Measurements from ENCODE around the gene CXorf38. TPM values are rescaled to one million over a fixed set of nuclear protein-coding genes. Genes with fewer than 3 reads are reported as not detected.
"Not testable (repeated sequence)": the region's sequence is repeated elsewhere in the genome, so short reads cannot be mapped to it uniquely, and the experiment has no call there.

The CXorf38 gene
- total RNA-seq, 3 donors from 2014 or later: 11.2 to 18.9 (median 18.2) TPM

DNA sequence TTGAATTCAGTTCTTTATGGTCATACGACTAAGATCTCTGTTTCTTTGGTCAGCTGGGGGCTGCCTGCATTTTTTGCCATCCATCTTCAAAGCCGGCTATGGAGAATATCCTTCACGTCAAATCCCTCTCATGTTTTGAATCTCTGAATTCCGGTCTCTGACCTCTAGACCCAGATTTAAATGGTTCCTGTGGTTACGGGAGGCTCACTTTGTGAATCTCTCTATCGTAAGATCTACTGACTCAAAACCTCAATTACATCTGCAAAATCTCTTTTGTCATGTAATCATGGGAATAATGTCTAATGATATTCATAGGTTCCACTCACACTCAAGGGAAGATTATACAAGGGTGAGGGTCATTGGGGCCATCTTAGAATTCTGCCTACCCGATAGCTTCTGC lies 29.8 kb downstream of the CXorf38 start:
- intact Hi-C loops (cut with DNase I, micrococcal nuclease): no loop called here
- Histone ChIP-seq H3K4me3 (no peak overlapping the region), H3K9me3 (no peaks in the 10 kb centered on the region), H3K4me1 (ENCODE audit: low read depth) (peaks cover 5% of the 10 kb centered on the region), H3K36me3 (ENCODE audit: low read depth) (no peaks in the 10 kb centered on the region)
- TF ChIP-seq, protein P1, sequence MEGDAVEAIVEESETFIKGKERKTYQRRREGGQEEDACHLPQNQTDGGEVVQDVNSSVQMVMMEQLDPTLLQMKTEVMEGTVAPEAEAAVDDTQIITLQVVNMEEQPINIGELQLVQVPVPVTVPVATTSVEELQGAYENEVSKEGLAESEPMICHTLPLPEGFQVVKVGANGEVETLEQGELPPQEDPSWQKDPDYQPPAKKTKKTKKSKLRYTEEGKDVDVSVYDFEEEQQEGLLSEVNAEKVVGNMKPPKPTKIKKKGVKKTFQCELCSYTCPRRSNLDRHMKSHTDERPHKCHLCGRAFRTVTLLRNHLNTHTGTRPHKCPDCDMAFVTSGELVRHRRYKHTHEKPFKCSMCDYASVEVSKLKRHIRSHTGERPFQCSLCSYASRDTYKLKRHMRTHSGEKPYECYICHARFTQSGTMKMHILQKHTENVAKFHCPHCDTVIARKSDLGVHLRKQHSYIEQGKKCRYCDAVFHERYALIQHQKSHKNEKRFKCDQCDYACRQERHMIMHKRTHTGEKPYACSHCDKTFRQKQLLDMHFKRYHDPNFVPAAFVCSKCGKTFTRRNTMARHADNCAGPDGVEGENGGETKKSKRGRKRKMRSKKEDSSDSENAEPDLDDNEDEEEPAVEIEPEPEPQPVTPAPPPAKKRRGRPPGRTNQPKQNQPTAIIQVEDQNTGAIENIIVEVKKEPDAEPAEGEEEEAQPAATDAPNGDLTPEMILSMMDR (IDR thresholded peaks at IDR 0.05): no peak
- ATAC-seq (no peak), DNase-seq (no peak)

DNA sequence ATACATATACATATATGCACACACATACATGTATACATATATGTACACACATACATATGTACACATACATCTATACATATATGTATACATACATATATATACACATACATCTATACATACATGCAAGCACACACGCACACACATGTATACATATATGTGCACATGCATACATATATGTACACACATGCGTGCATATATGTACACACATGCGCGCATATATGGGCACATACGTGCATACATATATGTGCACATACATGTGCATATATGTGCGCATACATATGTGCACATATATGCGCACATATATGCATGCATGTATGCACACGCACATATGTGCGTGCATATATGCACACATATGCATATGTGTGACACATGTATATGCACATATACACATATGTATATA lies 31.4 kb downstream of the CXorf38 start:
- ATAC-seq (no peak), DNase-seq (no peak)
- Histone ChIP-seq H3K36me3 (ENCODE audit: low read depth) (no peaks in the 10 kb centered on the region), H3K4me3 (no peak overlapping the region), H3K4me1 (ENCODE audit: low read depth) (no peaks in the 10 kb centered on the region), H3K9me3 (no peaks in the 10 kb centered on the region)
- TF ChIP-seq, protein P1 (IDR thresholded peaks at IDR 0.05): no peak
- intact Hi-C loops (cut with DNase I, micrococcal nuclease): no loop called here

DNA sequence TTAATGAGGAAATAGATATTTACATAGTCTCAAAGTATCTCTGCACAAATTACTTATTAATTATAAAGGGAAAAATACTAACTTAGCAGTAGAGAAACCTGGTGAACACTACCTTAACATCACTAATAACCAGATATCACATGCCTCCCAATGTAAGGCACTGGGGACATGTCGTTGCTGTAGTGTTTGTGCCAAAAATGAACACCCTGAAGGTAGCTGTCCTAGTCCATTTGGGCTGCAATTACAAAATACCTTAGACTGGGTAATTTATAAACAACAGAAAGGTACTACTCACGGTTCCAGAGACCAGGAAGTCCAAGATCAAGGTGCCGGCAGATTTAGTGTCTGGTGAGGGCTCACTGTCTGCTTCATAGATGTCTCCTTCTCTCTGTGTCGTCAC lies 34.9 kb downstream of the CXorf38 start:
- no peak for DNase-seq
- intact Hi-C loops (cut with DNase I, micrococcal nuclease): loop anchor here in 1 of 2 donors (2.0 kb wide), 1 partner anchor 14 kb away; no protein-coding TSS in a partner anchor
- ATAC-seq: no peak
- Histone ChIP-seq H3K4me3 (no peak overlapping the region), H3K9me3 (no peaks in the 10 kb centered on the region), H3K36me3 (ENCODE audit: low read depth) (no peaks in the 10 kb centered on the region), H3K4me1 (ENCODE audit: low read depth) (no peaks in the 10 kb centered on the region)
- TF ChIP-seq, protein P1 (IDR thresholded peaks at IDR 0.05): no peak

DNA sequence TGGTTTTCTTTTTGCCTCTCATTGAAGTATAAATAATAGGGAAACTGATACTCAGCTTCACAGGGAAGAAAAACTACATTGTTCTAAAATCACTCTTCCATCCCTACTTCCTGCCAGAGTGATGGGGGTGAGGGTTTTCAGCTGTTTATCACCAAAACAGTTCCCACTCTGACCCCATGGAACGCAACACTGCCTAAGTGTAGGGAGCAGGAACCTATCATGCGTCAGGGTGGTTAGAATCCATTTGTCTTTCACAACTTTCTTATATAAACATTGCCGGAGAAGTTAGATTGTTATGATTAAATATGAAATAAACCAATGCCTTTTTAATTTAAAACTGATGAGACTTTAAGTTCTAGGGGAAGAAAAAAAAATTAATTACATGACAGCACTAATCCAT lies 40.0 kb downstream of the CXorf38 start:
- H3K4me3 ChIP-seq: no peak overlapping the region
- ATAC-seq: no peak
- H3K9me3 ChIP-seq: no peaks in the 10 kb centered on the region
- DNase-seq: no peak
- no peaks in the 10 kb centered on the region for H3K4me1 ChIP-seq (ENCODE audit: low read depth)
- H3K36me3 ChIP-seq (ENCODE audit: low read depth): no peaks in the 10 kb centered on the region
- TF ChIP-seq, protein P1 (IDR thresholded peaks at IDR 0.05): no peak
- intact Hi-C loops (cut with DNase I, micrococcal nuclease): no loop called here

DNA sequence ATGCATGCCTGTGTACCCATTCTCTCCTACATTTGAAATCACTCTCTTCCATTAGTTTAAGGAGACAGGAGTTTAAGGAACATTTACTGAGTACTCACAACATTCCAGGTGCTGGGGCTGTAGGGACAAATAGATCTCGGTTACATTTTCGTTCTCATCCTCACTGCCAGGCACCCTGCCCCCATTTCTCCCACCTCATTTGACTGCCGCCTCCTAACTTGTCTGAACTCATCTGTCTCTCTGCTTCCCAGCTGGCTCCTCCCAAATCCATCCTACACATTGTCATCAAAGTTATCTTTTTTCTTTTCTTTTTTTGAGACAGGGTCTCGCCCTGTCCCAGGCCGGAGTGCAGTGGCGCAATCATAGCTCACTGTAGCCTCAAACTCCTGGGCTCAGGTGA lies 43.9 kb downstream of the CXorf38 start:
- ATAC-seq (no peak), DNase-seq (no peak)
- H3K4me1 ChIP-seq (ENCODE audit: low read depth): no peaks in the 10 kb centered on the region
- intact Hi-C loops (cut with DNase I, micrococcal nuclease): no loop called here
- no peaks in the 10 kb centered on the region for H3K9me3 ChIP-seq
- no peak overlapping the region for H3K4me3 ChIP-seq
- TF ChIP-seq, protein P1 (IDR thresholded peaks at IDR 0.05): no peak
- H3K36me3 ChIP-seq (ENCODE audit: low read depth): no peaks in the 10 kb centered on the region

DNA sequence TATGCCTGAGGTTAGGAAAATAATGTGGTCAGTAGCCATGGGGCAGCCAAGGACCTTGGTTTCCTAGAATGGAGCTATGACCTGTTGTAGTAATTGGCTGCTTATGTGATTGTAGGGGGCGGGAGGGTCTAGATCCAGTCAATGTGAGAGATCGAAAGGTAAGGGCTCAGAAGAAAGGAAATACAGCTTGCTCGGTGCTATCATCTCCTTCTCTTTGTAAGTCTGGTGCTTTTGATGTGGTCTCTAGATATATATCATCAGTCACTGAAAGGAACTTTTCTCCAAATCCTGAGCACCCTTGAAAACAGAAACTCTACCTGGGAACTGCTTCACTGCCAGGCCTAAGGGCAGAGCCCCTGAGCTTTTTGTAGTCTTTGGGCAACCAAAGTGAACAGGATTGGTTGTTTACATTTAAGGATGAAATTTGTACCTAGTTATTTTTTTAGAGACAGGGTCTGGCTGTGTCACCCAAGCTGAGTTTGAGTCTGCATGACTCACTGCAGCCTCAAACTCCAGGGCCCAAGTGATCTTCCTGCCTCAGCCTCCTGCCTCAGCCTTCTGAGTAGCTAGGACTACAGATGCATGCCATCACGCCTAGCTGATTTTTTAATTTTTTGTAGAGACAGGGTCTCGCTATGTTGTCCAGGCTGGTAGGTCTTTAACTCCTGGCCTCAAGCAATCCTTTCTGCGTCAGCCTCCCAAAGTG lies 57.6 kb downstream of the CXorf38 start:
- intact Hi-C loops (cut with DNase I, micrococcal nuclease); DNase-seq; ATAC-seq; H3K36me3 ChIP-seq (ENCODE audit: low read depth); H3K9me3 ChIP-seq; H3K4me1 ChIP-seq (ENCODE audit: low read depth); H3K4me3 ChIP-seq: not testable (repeated sequence)

DNA sequence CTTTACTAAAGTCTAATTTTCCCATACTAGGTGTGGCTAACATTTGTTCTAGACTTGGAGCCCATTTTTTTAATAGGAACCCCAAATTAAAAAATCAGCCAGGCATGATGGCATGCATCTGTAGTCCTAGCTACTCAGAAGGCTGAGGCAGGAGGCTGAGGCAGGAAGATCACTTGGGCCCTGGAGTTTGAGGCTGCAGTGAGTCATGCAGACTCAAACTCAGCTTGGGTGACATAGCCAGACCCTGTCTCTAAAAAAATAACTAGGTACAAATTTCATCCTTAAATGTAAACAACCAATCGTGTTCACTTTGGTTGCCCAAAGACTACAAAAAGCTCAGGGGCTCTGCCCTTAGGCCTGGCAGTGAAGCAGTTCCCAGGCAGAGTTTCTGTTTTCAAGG lies 59.7 kb downstream of the CXorf38 start:
- H3K4me3 ChIP-seq; intact Hi-C loops (cut with DNase I, micrococcal nuclease); H3K9me3 ChIP-seq; H3K4me1 ChIP-seq (ENCODE audit: low read depth); ATAC-seq; DNase-seq; H3K36me3 ChIP-seq (ENCODE audit: low read depth): not testable (repeated sequence)
